ENCODE data around the gene NFAT5.

The NFAT5 gene

DNA sequence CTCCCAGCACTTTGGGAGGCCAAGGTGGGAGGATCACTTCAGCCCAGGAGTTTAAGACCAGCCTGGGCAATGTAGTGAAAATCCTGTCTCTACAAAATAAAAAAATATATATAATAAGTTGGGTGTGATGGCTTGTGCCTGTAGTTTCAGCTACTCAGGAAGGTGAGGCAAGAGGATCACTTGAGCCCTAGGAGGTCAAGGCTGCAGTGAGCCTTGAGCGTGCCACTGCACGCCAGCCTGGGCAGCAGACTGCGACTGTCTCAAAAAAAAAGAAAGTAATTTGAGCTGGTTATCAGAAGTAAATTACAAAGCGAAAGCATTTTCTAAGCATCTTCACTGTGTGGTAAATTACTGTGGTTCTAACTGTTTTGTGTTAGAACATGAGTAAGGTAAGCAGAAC lies 94.4 kb downstream of the NFAT5 start:
- Histone ChIP-seq H3K4me3 (ENCODE audit: low read depth in 1 of 2, low read length in 2 of 2) (no peak overlapping the region), H3K36me3 (ENCODE audit: control insufficient read depth in 1 of 2, insufficient read depth in 2 of 2, low read length in 2 of 2) (peaks cover 16 to 20% of the 10 kb centered on the region in 2 donors), H3K27me3 (ENCODE audit: low read depth, low read length) (no peaks in the 10 kb centered on the region), H3K4me1 (ENCODE audit: control insufficient read depth in 1 of 2, insufficient read depth in 2 of 2, low read length in 2 of 2) (no peaks in the 10 kb centered on the region), H3K9me3 (ENCODE audit: control insufficient read depth in 1 of 2, low read length in 2 of 2) (no peaks in the 10 kb centered on the region), H3K27ac (ENCODE audit: low read length) (no peak overlapping the region)

- no peaks in the 10 kb centered on the region for H3K4me1 ChIP-seq (ENCODE audit: control insufficient read depth in 1 of 2, insufficient read depth in 2 of 2, low read length in 2 of 2)
- peaks cover 11% of the 10 kb centered on the region in 2 donors for H3K36me3 ChIP-seq (ENCODE audit: control insufficient read depth in 1 of 2, insufficient read depth in 2 of 2, low read length in 2 of 2)
- H3K9me3 ChIP-seq (ENCODE audit: control insufficient read depth in 1 of 2, low read length in 2 of 2) = no peaks in the 10 kb centered on the region
- no peak overlapping the region for H3K4me3 ChIP-seq (ENCODE audit: low read depth in 1 of 2, low read length in 2 of 2)
- H3K27me3 ChIP-seq (ENCODE audit: low read depth, low read length) = no peaks in the 10 kb centered on the region
- H3K27ac ChIP-seq (ENCODE audit: low read length) = no peak overlapping the region
Measured at GRCh38 chr16:69662901-69663300, 97.1 kb downstream of the NFAT5 start.

DNA sequence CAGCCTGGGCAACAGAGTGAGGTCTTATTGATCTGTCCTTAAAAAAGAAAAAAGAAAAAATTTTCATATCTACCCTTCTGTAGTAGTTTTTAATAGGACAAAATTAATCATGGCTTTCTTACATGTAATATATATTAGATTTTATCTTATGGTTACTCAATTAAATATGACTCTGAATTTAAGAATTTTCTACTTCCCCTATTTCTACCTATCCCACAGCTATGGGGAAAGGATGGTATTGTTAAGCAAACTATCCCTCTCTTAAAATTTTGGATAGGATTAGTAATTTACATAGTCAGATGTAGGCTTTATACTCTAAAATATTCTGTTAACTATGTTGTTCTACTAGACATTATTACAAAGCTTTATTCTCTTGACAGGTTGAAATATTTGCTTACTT lies 98.1 kb downstream of the NFAT5 start:
- peaks cover 11% of the 10 kb centered on the region in 2 donors for H3K36me3 ChIP-seq (ENCODE audit: control insufficient read depth in 1 of 2, insufficient read depth in 2 of 2, low read length in 2 of 2)
- H3K27ac ChIP-seq (ENCODE audit: low read length) = no peak overlapping the region
- H3K27me3 ChIP-seq (ENCODE audit: low read depth, low read length) = no peaks in the 10 kb centered on the region
- no peaks in the 10 kb centered on the region for H3K4me1 ChIP-seq (ENCODE audit: control insufficient read depth in 1 of 2, insufficient read depth in 2 of 2, low read length in 2 of 2)
- no peak overlapping the region for H3K4me3 ChIP-seq (ENCODE audit: low read depth in 1 of 2, low read length in 2 of 2)
- H3K9me3 ChIP-seq (ENCODE audit: control insufficient read depth in 1 of 2, low read length in 2 of 2) = no peaks in the 10 kb centered on the region

DNA sequence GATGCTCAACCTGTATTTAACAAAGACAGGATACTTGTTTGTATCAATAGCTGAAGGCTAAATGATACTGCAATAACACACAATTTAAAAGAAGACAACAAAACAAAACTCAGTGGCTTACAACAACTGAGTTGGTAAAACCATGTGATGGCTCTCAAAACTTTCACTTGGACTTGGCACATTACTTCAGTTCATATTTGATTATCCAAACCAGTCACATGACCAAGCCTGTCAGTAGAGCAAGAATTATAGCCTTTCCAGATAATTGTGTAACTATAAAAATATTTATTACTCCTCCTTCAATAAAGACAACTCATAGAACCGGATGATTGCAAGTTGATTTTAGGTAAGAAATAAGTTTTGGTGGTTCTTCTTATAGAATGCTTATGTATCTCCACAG lies 103.8 kb downstream of the NFAT5 start:
- Histone ChIP-seq H3K27me3 (ENCODE audit: low read depth, low read length) (no peaks in the 10 kb centered on the region), H3K36me3 (ENCODE audit: control insufficient read depth in 1 of 2, insufficient read depth in 2 of 2, low read length in 2 of 2) (peaks cover 14 to 17% of the 10 kb centered on the region in 2 donors), H3K4me1 (ENCODE audit: control insufficient read depth in 1 of 2, insufficient read depth in 2 of 2, low read length in 2 of 2) (no peaks in the 10 kb centered on the region), H3K4me3 (ENCODE audit: low read depth in 1 of 2, low read length in 2 of 2) (no peak overlapping the region), H3K27ac (ENCODE audit: low read length) (no peak overlapping the region), H3K9me3 (ENCODE audit: control insufficient read depth in 1 of 2, low read length in 2 of 2) (no peaks in the 10 kb centered on the region)

- Histone ChIP-seq H3K36me3 (ENCODE audit: control insufficient read depth in 1 of 2, insufficient read depth in 2 of 2, low read length in 2 of 2) (peaks cover 21 to 36% of the 10 kb centered on the region in 2 donors), H3K27me3 (ENCODE audit: low read depth, low read length) (no peaks in the 10 kb centered on the region), H3K9me3 (ENCODE audit: control insufficient read depth in 1 of 2, low read length in 2 of 2) (no peaks in the 10 kb centered on the region), H3K4me3 (ENCODE audit: low read depth in 1 of 2, low read length in 2 of 2) (no peak overlapping the region), H3K4me1 (ENCODE audit: control insufficient read depth in 1 of 2, insufficient read depth in 2 of 2, low read length in 2 of 2) (no peaks in the 10 kb centered on the region), H3K27ac (ENCODE audit: low read length) (no peak overlapping the region)
Measured at GRCh38 chr16:69672315-69672997, 106.7 kb downstream of the NFAT5 start.

- Histone ChIP-seq H3K9me3 (ENCODE audit: control insufficient read depth in 1 of 2, low read length in 2 of 2) (no peaks in the 10 kb centered on the region), H3K4me1 (ENCODE audit: control insufficient read depth in 1 of 2, insufficient read depth in 2 of 2, low read length in 2 of 2) (no peaks in the 10 kb centered on the region), H3K27me3 (ENCODE audit: low read depth, low read length) (no peaks in the 10 kb centered on the region), H3K27ac (ENCODE audit: low read length) (no peak overlapping the region), H3K36me3 (ENCODE audit: control insufficient read depth in 1 of 2, insufficient read depth in 2 of 2, low read length in 2 of 2) (peaks cover 22 to 40% of the 10 kb centered on the region in 2 donors), H3K4me3 (ENCODE audit: low read depth in 1 of 2, low read length in 2 of 2) (no peak overlapping the region)
Measured at GRCh38 chr16:69672998-69673713, 107.4 kb downstream of the NFAT5 start.

DNA sequence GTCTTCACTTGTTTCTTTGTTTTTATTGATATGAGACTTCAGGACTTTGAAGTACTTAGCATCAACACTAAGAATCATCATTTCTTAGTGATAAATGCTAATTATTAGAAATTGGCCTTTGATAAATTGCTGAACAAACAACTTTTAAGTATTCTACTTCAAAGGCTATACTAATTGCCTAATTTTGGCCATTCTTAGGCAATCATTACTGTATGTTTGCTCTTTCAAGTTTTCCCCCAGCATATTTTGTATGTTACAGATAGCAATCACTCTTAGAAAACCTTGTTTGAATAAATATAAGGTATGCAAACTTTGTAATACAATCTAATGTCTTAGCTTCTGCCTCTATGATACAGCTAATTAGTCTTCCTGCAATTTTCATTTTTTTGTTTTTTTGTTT lies 114.6 kb downstream of the NFAT5 start:
- H3K27ac ChIP-seq (ENCODE audit: low read length) = no peak overlapping the region
- H3K9me3 ChIP-seq (ENCODE audit: control insufficient read depth in 1 of 2, low read length in 2 of 2) = no peaks in the 10 kb centered on the region
- no peaks in the 10 kb centered on the region for H3K4me1 ChIP-seq (ENCODE audit: control insufficient read depth in 1 of 2, insufficient read depth in 2 of 2, low read length in 2 of 2)
- H3K4me3 ChIP-seq (ENCODE audit: low read depth in 1 of 2, low read length in 2 of 2) = no peak overlapping the region
- H3K27me3 ChIP-seq (ENCODE audit: low read depth, low read length) = no peaks in the 10 kb centered on the region
- H3K36me3 ChIP-seq (ENCODE audit: control insufficient read depth in 1 of 2, insufficient read depth in 2 of 2, low read length in 2 of 2) = peaks cover 15 to 45% of the 10 kb centered on the region in 2 donors

- H3K4me3 ChIP-seq (ENCODE audit: low read depth in 1 of 2, low read length in 2 of 2) = no peak overlapping the region
- H3K4me1 ChIP-seq (ENCODE audit: control insufficient read depth in 1 of 2, insufficient read depth in 2 of 2, low read length in 2 of 2) = no peaks in the 10 kb centered on the region
- no peak overlapping the region for H3K27ac ChIP-seq (ENCODE audit: low read length)
- H3K36me3 ChIP-seq (ENCODE audit: control insufficient read depth in 1 of 2, insufficient read depth in 2 of 2, low read length in 2 of 2) = peaks cover 25 to 26% of the 10 kb centered on the region in 2 donors
- H3K9me3 ChIP-seq (ENCODE audit: control insufficient read depth in 1 of 2, low read length in 2 of 2) = no peaks in the 10 kb centered on the region
- no peaks in the 10 kb centered on the region for H3K27me3 ChIP-seq (ENCODE audit: low read depth, low read length)
Measured at GRCh38 chr16:69688589-69688988, 122.8 kb downstream of the NFAT5 start.

- Histone ChIP-seq H3K9me3 (ENCODE audit: control insufficient read depth in 1 of 2, low read length in 2 of 2) (no peaks in the 10 kb centered on the region), H3K4me3 (ENCODE audit: low read depth in 1 of 2, low read length in 2 of 2) (no peak overlapping the region), H3K27ac (ENCODE audit: low read length) (no peak overlapping the region), H3K27me3 (ENCODE audit: low read depth, low read length) (no peaks in the 10 kb centered on the region), H3K36me3 (ENCODE audit: control insufficient read depth in 1 of 2, insufficient read depth in 2 of 2, low read length in 2 of 2) (peaks cover 47 to 52% of the 10 kb centered on the region in 2 donors), H3K4me1 (ENCODE audit: control insufficient read depth in 1 of 2, insufficient read depth in 2 of 2, low read length in 2 of 2) (no peaks in the 10 kb centered on the region)
Measured at GRCh38 chr16:69691980-69692911, 126.5 kb downstream of the NFAT5 start.

DNA sequence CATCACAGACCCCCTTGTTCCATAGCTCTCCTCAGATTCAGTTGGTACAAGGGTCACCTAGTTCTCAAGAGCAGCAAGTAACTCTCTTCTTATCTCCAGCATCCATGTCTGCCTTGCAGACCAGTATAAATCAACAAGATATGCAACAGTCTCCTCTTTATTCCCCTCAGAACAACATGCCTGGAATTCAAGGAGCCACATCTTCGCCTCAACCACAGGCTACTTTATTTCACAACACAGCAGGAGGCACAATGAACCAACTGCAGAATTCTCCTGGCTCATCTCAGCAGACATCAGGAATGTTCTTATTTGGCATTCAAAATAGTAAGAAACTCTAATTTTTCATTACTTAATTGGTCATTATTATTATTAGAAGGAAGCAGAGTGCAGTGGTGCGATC lies 128.2 kb downstream of the NFAT5 start:
- no peak overlapping the region for H3K27ac ChIP-seq (ENCODE audit: low read length)
- no peaks in the 10 kb centered on the region for H3K9me3 ChIP-seq (ENCODE audit: control insufficient read depth in 1 of 2, low read length in 2 of 2)
- peaks cover 47 to 48% of the 10 kb centered on the region in 2 donors for H3K36me3 ChIP-seq (ENCODE audit: control insufficient read depth in 1 of 2, insufficient read depth in 2 of 2, low read length in 2 of 2)
- no peaks in the 10 kb centered on the region for H3K4me1 ChIP-seq (ENCODE audit: control insufficient read depth in 1 of 2, insufficient read depth in 2 of 2, low read length in 2 of 2)
- H3K27me3 ChIP-seq (ENCODE audit: low read depth, low read length) = no peaks in the 10 kb centered on the region
- no peak overlapping the region for H3K4me3 ChIP-seq (ENCODE audit: low read depth in 1 of 2, low read length in 2 of 2)

GRCh38 chr16:69698404-69698803 lies 132.6 kb downstream of the NFAT5 start:
- no peaks in the 10 kb centered on the region for H3K9me3 ChIP-seq (ENCODE audit: control insufficient read depth in 1 of 2, low read length in 2 of 2)
- H3K4me1 ChIP-seq (ENCODE audit: control insufficient read depth in 1 of 2, insufficient read depth in 2 of 2, low read length in 2 of 2) = no peaks in the 10 kb centered on the region
- H3K27me3 ChIP-seq (ENCODE audit: low read depth, low read length) = no peaks in the 10 kb centered on the region
- peaks cover 26 to 30% of the 10 kb centered on the region in 2 donors for H3K36me3 ChIP-seq (ENCODE audit: control insufficient read depth in 1 of 2, insufficient read depth in 2 of 2, low read length in 2 of 2)
- no peak overlapping the region for H3K4me3 ChIP-seq (ENCODE audit: low read depth in 1 of 2, low read length in 2 of 2)
- no peak overlapping the region for H3K27ac ChIP-seq (ENCODE audit: low read length)
